Activated naive CD8-positive, alpha-beta T cell treated with anti-CD3 and anti-CD28 coated beads, Interleukin-2, amount 50 U/mL, for 24 hours (primary cell): ENCODE measurements around the gene DRD2.

ENCODE experiments used
- ATAC-seq: fragments of 150-1000 bp; cut with Tn5 transposase; one replicate; pipeline ENCODE4 v1.10.0; 2021
- DNase-seq: peaks from one replicate; pipeline ENCODE4 v3.0.0; 2021
- H3K27ac Mint-ChIP-seq: one replicate; pipeline ENCODE4 v1.8.0; 2021; ENCODE audit warnings: mild to moderate bottlenecking, mixed read lengths
- H3K27me3 Mint-ChIP-seq: one replicate; pipeline ENCODE4 v1.8.0; 2021; ENCODE audit warnings: mixed read lengths
- H3K36me3 Mint-ChIP-seq: one replicate; pipeline ENCODE4 v1.8.0; 2021; ENCODE audit warnings: low read depth, mixed read lengths
- H3K4me1 Mint-ChIP-seq: one replicate; pipeline ENCODE4 v1.8.0; 2021; ENCODE audit warnings: mixed read lengths
- H3K4me3 Mint-ChIP-seq: one replicate; pipeline ENCODE4 v1.8.0; 2021; ENCODE audit warnings: mild to moderate bottlenecking, moderate library complexity, mixed read lengths
- H3K9me3 Mint-ChIP-seq: one replicate; pipeline ENCODE4 v1.8.0; 2021; ENCODE audit warnings: mixed read lengths

Gene DRD2

GRCh38 chr11:113497066-113497910 is 22.1 kb upstream of the DRD2 start:
- no peak for ATAC-seq
- no peaks in the 10 kb centered on the region for H3K4me1 Mint-ChIP-seq
- no peak for DNase-seq
- H3K36me3 Mint-ChIP-seq, result no peaks in the 10 kb centered on the region
- peaks cover 6% of the 10 kb centered on the region for H3K27me3 Mint-ChIP-seq
- no peaks in the 10 kb centered on the region for H3K9me3 Mint-ChIP-seq
- H3K4me3 Mint-ChIP-seq, result no peak overlapping the region
- no peak overlapping the region for H3K27ac Mint-ChIP-seq

- DNase-seq (no peak), ATAC-seq (peak; percentile 24)
- Mint-ChIP-seq H3K27ac (no peak overlapping the region), H3K4me1 (no peaks in the 10 kb centered on the region), H3K9me3 (no peaks in the 10 kb centered on the region), H3K36me3 (no peaks in the 10 kb centered on the region), H3K27me3 (peaks cover 6% of the 10 kb centered on the region), H3K4me3 (no peak overlapping the region)
These were observed 20.9 kb upstream of the DRD2 start for GRCh38 chr11:113496026-113496651.

GRCh38 chr11:113494021-113494420 is 18.8 kb upstream of the DRD2 start:
- no peak overlapping the region for H3K27ac Mint-ChIP-seq
- no peak overlapping the region for H3K4me3 Mint-ChIP-seq
- no peaks in the 10 kb centered on the region for H3K9me3 Mint-ChIP-seq
- no peaks in the 10 kb centered on the region for H3K4me1 Mint-ChIP-seq
- H3K27me3 Mint-ChIP-seq, result peaks cover 6% of the 10 kb centered on the region
- ATAC-seq (no peak), DNase-seq (no peak)
- no peaks in the 10 kb centered on the region for H3K36me3 Mint-ChIP-seq

GRCh38 chr11:113493206-113493605 is 18.0 kb upstream of the DRD2 start:
- Mint-ChIP-seq H3K27me3 (peaks cover 6% of the 10 kb centered on the region), H3K4me1 (no peaks in the 10 kb centered on the region), H3K27ac (no peak overlapping the region), H3K9me3 (no peaks in the 10 kb centered on the region), H3K4me3 (no peak overlapping the region), H3K36me3 (no peaks in the 10 kb centered on the region)
- DNase-seq, result no peak
- no peak for ATAC-seq

DNA sequence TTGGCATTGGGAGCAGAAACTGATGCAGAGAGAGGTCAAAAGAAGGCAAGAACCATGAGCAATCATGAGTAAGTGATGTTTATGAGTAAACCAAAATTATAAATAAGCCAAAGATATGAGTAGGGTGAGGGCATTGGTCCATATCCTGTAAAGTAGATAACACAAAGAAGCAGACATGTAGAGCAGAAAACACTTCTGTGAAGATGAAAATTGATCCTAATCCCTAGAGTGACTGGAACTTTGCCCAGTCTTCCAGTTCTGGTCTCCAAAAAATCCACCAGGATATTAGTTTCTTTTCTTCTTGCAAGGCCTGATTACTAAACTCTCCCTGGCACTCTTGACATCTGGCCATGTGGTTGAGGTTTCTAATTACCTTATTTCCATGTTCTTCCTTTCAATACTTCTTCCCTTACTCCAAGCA is 13.7 kb upstream of the DRD2 start:
- ATAC-seq, result no peak
- no peak overlapping the region for H3K4me3 Mint-ChIP-seq
- DNase-seq, result no peak
- no peaks in the 10 kb centered on the region for H3K9me3 Mint-ChIP-seq
- peaks cover 2% of the 10 kb centered on the region for H3K27me3 Mint-ChIP-seq
- no peaks in the 10 kb centered on the region for H3K4me1 Mint-ChIP-seq
- no peak overlapping the region for H3K27ac Mint-ChIP-seq
- H3K36me3 Mint-ChIP-seq, result no peaks in the 10 kb centered on the region

- H3K4me3 Mint-ChIP-seq, result no peak overlapping the region
- DNase-seq (no peak), ATAC-seq (no peak)
- H3K4me1 Mint-ChIP-seq, result no peaks in the 10 kb centered on the region
- no peaks in the 10 kb centered on the region for H3K9me3 Mint-ChIP-seq
- H3K27me3 Mint-ChIP-seq, result peaks cover 5% of the 10 kb centered on the region
- no peak overlapping the region for H3K27ac Mint-ChIP-seq
- no peaks in the 10 kb centered on the region for H3K36me3 Mint-ChIP-seq
These were observed 12.4 kb upstream of the DRD2 start for GRCh38 chr11:113487622-113488021.

- H3K27ac Mint-ChIP-seq, result no peak overlapping the region
- no peak overlapping the region for H3K4me3 Mint-ChIP-seq
- no peaks in the 10 kb centered on the region for H3K9me3 Mint-ChIP-seq
- no peaks in the 10 kb centered on the region for H3K4me1 Mint-ChIP-seq
- peaks cover 26% of the 10 kb centered on the region for H3K27me3 Mint-ChIP-seq
- no peak for DNase-seq
- no peak for ATAC-seq
- no peaks in the 10 kb centered on the region for H3K36me3 Mint-ChIP-seq
These were observed 9.0 kb upstream of the DRD2 start for GRCh38 chr11:113484223-113484622.

GRCh38 chr11:113481672-113482071 is 6.5 kb upstream of the DRD2 start:
- DNase-seq, result no peak
- Mint-ChIP-seq H3K4me1 (no peaks in the 10 kb centered on the region), H3K36me3 (no peaks in the 10 kb centered on the region), H3K9me3 (no peaks in the 10 kb centered on the region), H3K27me3 (peaks cover 39% of the 10 kb centered on the region), H3K27ac (no peak overlapping the region), H3K4me3 (no peak overlapping the region)
- no peak for ATAC-seq

- Mint-ChIP-seq H3K9me3 (no peaks in the 10 kb centered on the region), H3K4me3 (no peak overlapping the region), H3K36me3 (no peaks in the 10 kb centered on the region), H3K4me1 (no peaks in the 10 kb centered on the region), H3K27ac (no peak overlapping the region), H3K27me3 (peaks cover 44% of the 10 kb centered on the region)
- DNase-seq (no peak), ATAC-seq (no peak)
These were observed 6.0 kb upstream of the DRD2 start for GRCh38 chr11:113481226-113481625.

DNA sequence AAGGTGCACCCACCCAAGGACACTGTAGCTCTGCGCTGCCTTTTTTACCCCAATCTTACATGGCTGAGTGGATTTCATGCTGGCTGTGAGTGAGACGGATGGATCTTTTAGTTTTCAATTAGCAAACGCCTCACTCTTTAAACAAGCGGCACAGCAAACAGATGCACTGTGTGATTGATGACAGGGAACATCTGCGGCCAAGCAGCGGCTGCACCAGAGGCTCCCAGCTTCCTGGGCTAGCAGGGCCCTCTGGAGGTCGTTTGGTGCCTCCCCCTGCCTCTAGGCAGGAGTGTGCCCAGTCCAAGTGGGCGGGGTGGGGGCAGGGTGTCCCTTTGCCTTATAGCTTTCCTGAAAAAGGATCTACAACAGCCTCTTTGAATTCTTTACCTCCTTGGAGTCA is 2.1 kb upstream of the DRD2 start:
- DNase-seq, result no peak
- ATAC-seq, result no peak
- H3K4me3 Mint-ChIP-seq, result no peak overlapping the region
- peaks cover 4% of the 10 kb centered on the region for H3K4me1 Mint-ChIP-seq
- H3K27me3 Mint-ChIP-seq, result peaks cover 64% of the 10 kb centered on the region
- H3K9me3 Mint-ChIP-seq, result no peaks in the 10 kb centered on the region
- no peaks in the 10 kb centered on the region for H3K36me3 Mint-ChIP-seq
- no peak overlapping the region for H3K27ac Mint-ChIP-seq

GRCh38 chr11:113476553-113476952 is 1.4 kb upstream of the DRD2 start:
- Mint-ChIP-seq H3K4me1 (peaks cover 4% of the 10 kb centered on the region), H3K27ac (no peak overlapping the region), H3K27me3 (peaks cover 66% of the 10 kb centered on the region), H3K9me3 (no peaks in the 10 kb centered on the region), H3K36me3 (no peaks in the 10 kb centered on the region), H3K4me3 (no peak overlapping the region)
- DNase-seq (no peak), ATAC-seq (no peak)

GRCh38 chr11:113474362-113475159 is 637 bp downstream of the DRD2 start:
- Mint-ChIP-seq H3K4me1 (peaks cover 4% of the 10 kb centered on the region), H3K9me3 (no peaks in the 10 kb centered on the region), H3K36me3 (no peaks in the 10 kb centered on the region), H3K27ac (no peak overlapping the region), H3K27me3 (peaks cover 55% of the 10 kb centered on the region), H3K4me3 (peak overlapping the region; percentile 33)
- ATAC-seq (peak; percentile 14), DNase-seq (peak; percentile 64)

- H3K27me3 Mint-ChIP-seq, result peaks cover 55% of the 10 kb centered on the region
These were observed 1.2 kb downstream of the DRD2 start for GRCh38 chr11:113473983-113474361.

GRCh38 chr11:113472471-113472870 is 2.7 kb downstream of the DRD2 start:
- ATAC-seq (no peak), DNase-seq (no peak)
- H3K4me3 Mint-ChIP-seq, result no peak overlapping the region
- no peaks in the 10 kb centered on the region for H3K36me3 Mint-ChIP-seq
- no peak overlapping the region for H3K27ac Mint-ChIP-seq
- no peaks in the 10 kb centered on the region for H3K9me3 Mint-ChIP-seq
- peaks cover 4% of the 10 kb centered on the region for H3K4me1 Mint-ChIP-seq
- peaks cover 51% of the 10 kb centered on the region for H3K27me3 Mint-ChIP-seq

More at GRCh38 chr11:113473983-113474361, 1.2 kb downstream of the DRD2 start:
- Mint-ChIP-seq H3K9me3 (no peaks in the 10 kb centered on the region), H3K27ac (no peak overlapping the region), H3K4me3 (peak overlapping the region; percentile 33), H3K4me1 (peaks cover 4% of the 10 kb centered on the region), H3K36me3 (no peaks in the 10 kb centered on the region)
- DNase-seq (no peak), ATAC-seq (no peak)

DNA sequence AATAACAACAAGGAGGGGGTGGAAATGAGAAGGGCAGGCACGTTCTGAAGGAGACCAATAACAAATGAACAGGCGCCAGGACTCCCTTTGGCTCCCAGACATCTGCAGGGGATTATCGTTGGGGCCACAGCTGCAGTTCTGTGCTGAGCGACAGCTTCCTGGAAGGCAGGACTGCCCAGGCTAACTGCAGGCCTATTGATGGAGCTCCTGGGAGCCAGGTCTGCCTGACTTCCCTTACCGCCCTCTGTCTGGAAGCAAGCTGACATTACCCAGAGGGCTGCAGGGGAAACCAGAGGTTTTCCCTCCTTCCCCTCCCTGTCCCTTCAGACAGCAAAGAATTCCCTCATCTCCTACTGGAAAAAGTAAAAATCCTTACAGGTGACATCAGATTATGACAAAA is 5.0 kb downstream of the DRD2 start:
- no peak overlapping the region for H3K4me3 Mint-ChIP-seq
- H3K27me3 Mint-ChIP-seq, result peaks cover 32% of the 10 kb centered on the region

More for the DNA sequence above, 5.0 kb downstream of the DRD2 start:
- ATAC-seq, result no peak
- no peak for DNase-seq
- Mint-ChIP-seq H3K36me3 (no peaks in the 10 kb centered on the region), H3K9me3 (no peaks in the 10 kb centered on the region), H3K27ac (no peak overlapping the region), H3K4me1 (peaks cover 3% of the 10 kb centered on the region)
